ENCODE measurements around the gene AUTS2.
"Not testable (repeated sequence)": the region's sequence is repeated elsewhere in the genome, so short reads cannot be mapped to it uniquely, and the experiment has no call there.

DNA sequence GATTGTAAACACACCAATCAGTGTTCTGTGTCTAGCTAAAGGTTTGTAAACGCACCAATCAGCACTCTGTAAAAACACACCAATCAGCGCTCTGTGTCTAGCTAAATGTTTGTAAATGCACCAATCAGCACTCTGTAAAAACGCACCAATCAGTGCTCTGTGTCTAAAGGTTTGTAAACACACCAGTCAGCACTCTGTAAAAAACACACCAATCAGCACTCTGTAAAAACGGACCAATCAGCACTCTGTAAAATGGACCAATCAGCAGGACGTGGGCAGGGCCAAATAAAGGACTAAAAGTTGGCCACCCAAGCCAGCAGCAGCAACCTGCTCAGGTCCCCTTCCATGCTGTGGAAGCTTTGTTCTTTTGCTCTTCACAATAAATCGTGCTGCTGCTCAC is 1224.2 kb downstream of the AUTS2 start:
- TF ChIP-seq, protein P1, sequence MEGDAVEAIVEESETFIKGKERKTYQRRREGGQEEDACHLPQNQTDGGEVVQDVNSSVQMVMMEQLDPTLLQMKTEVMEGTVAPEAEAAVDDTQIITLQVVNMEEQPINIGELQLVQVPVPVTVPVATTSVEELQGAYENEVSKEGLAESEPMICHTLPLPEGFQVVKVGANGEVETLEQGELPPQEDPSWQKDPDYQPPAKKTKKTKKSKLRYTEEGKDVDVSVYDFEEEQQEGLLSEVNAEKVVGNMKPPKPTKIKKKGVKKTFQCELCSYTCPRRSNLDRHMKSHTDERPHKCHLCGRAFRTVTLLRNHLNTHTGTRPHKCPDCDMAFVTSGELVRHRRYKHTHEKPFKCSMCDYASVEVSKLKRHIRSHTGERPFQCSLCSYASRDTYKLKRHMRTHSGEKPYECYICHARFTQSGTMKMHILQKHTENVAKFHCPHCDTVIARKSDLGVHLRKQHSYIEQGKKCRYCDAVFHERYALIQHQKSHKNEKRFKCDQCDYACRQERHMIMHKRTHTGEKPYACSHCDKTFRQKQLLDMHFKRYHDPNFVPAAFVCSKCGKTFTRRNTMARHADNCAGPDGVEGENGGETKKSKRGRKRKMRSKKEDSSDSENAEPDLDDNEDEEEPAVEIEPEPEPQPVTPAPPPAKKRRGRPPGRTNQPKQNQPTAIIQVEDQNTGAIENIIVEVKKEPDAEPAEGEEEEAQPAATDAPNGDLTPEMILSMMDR (IDR thresholded peaks at IDR 0.05; ENCODE audit: insufficient read depth, low read length), result not testable (repeated sequence)
- TF ChIP-seq POLR2AphosphoS5, GABPA (IDR thresholded peaks at IDR 0.05; ENCODE audit: low read depth): not testable (repeated sequence)
- TF ChIP-seq, protein P2, sequence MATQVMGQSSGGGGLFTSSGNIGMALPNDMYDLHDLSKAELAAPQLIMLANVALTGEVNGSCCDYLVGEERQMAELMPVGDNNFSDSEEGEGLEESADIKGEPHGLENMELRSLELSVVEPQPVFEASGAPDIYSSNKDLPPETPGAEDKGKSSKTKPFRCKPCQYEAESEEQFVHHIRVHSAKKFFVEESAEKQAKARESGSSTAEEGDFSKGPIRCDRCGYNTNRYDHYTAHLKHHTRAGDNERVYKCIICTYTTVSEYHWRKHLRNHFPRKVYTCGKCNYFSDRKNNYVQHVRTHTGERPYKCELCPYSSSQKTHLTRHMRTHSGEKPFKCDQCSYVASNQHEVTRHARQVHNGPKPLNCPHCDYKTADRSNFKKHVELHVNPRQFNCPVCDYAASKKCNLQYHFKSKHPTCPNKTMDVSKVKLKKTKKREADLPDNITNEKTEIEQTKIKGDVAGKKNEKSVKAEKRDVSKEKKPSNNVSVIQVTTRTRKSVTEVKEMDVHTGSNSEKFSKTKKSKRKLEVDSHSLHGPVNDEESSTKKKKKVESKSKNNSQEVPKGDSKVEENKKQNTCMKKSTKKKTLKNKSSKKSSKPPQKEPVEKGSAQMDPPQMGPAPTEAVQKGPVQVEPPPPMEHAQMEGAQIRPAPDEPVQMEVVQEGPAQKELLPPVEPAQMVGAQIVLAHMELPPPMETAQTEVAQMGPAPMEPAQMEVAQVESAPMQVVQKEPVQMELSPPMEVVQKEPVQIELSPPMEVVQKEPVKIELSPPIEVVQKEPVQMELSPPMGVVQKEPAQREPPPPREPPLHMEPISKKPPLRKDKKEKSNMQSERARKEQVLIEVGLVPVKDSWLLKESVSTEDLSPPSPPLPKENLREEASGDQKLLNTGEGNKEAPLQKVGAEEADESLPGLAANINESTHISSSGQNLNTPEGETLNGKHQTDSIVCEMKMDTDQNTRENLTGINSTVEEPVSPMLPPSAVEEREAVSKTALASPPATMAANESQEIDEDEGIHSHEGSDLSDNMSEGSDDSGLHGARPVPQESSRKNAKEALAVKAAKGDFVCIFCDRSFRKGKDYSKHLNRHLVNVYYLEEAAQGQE (IDR thresholded peaks at IDR 0.05; ENCODE audit: insufficient replicate concordance, low read depth), result not testable (repeated sequence)

Data from HL-60 (cell line).